ENCODE data around the gene CASP7.

CASP7 gene

GRCh38 chr10:113663142-113663541 is 16.6 kb upstream of the CASP7 start:
- TF ChIP-seq EP300 (IDR thresholded peaks at IDR 0.05; ENCODE audit: borderline replicate concordance) (no peak), REST (IDR thresholded peaks at IDR 0.05; ENCODE audit: low read depth) (no peak), USF1 (IDR thresholded peaks at IDR 0.05) (no peak), TEAD4 (IDR thresholded peaks at IDR 0.05) (no peak), CREB1 (IDR thresholded peaks at IDR 0.05; ENCODE audit: low read depth) (no peak)

- TF ChIP-seq NFIC (IDR thresholded peaks at IDR 0.05) (no peak), TCF12 (IDR thresholded peaks at IDR 0.05; ENCODE audit: low read depth) (no peak), FOXM1 (IDR thresholded peaks at IDR 0.05; ENCODE audit: borderline replicate concordance, low read depth) (no peak), ZBTB7A (IDR thresholded peaks at IDR 0.05; ENCODE audit: low read depth) (no peak), MAX (IDR thresholded peaks at IDR 0.05) (no peak), EP300 (IDR thresholded peaks at IDR 0.05; ENCODE audit: borderline replicate concordance) (no peak), USF1 (IDR thresholded peaks at IDR 0.05) (no peak)
These were observed 15.8 kb upstream of the CASP7 start, which contains the start of gene NRAP for GRCh38 chr10:113663908-113664307. Gene NRAP, minus strand, starts transcription at chr10:113664041. Its CDS starts 159 bp downstream, at chr10:113663882.

- no peak for TF ChIP-seq ZBTB7A (IDR thresholded peaks at IDR 0.05; ENCODE audit: low read depth)
- TF ChIP-seq REST (IDR thresholded peaks at IDR 0.05; ENCODE audit: low read depth) = no peak
- no peak for TF ChIP-seq CEBPB (IDR thresholded peaks at IDR 0.05)
- TF ChIP-seq EGR1 (IDR thresholded peaks at IDR 0.05) = no peak
- no peak for TF ChIP-seq CREB1 (IDR thresholded peaks at IDR 0.05; ENCODE audit: low read depth)
- no peak for TF ChIP-seq USF1 (IDR thresholded peaks at IDR 0.05)
- TF ChIP-seq EP300 (IDR thresholded peaks at IDR 0.05; ENCODE audit: borderline replicate concordance) = no peak
- no peak for TF ChIP-seq TEAD4 (IDR thresholded peaks at IDR 0.05)
- TF ChIP-seq TCF12 (IDR thresholded peaks at IDR 0.05; ENCODE audit: low read depth) = no peak
- no peak for TF ChIP-seq FOXM1 (IDR thresholded peaks at IDR 0.05; ENCODE audit: borderline replicate concordance, low read depth)
- no peak for TF ChIP-seq MAX (IDR thresholded peaks at IDR 0.05)
These were observed 14.4 kb upstream of the CASP7 start for GRCh38 chr10:113665352-113665751.

GRCh38 chr10:113665806-113666354 is 13.8 kb upstream of the CASP7 start:
- no peak for TF ChIP-seq TAF1 (IDR thresholded peaks at IDR 0.05; ENCODE audit: low read depth)
- TF ChIP-seq YY1 (IDR thresholded peaks at IDR 0.05; ENCODE audit: low read depth) = no peak
- TF ChIP-seq ZBTB7A (IDR thresholded peaks at IDR 0.05; ENCODE audit: low read depth) = no peak
- TF ChIP-seq EGR1 (IDR thresholded peaks at IDR 0.05) = no peak
- TF ChIP-seq USF1 (IDR thresholded peaks at IDR 0.05) = no peak

GRCh38 chr10:113666682-113667252 is 12.9 kb upstream of the CASP7 start:
- TF ChIP-seq USF1 (IDR thresholded peaks at IDR 0.05) = no peak
- TF ChIP-seq FOXM1 (IDR thresholded peaks at IDR 0.05; ENCODE audit: borderline replicate concordance, low read depth) = no peak
- no peak for TF ChIP-seq REST (IDR thresholded peaks at IDR 0.05; ENCODE audit: low read depth)
- TF ChIP-seq CREB1 (IDR thresholded peaks at IDR 0.05; ENCODE audit: low read depth) = no peak
- no peak for TF ChIP-seq YY1 (IDR thresholded peaks at IDR 0.05; ENCODE audit: low read depth)
- TF ChIP-seq NFIC (IDR thresholded peaks at IDR 0.05) = no peak
- TF ChIP-seq EP300 (IDR thresholded peaks at IDR 0.05; ENCODE audit: borderline replicate concordance) = no peak
- TF ChIP-seq TEAD4 (IDR thresholded peaks at IDR 0.05) = no peak
- TF ChIP-seq ZBTB7A (IDR thresholded peaks at IDR 0.05; ENCODE audit: low read depth) = no peak
- TF ChIP-seq EGR1 (IDR thresholded peaks at IDR 0.05) = no peak
- TF ChIP-seq RAD21 (IDR thresholded peaks at IDR 0.05; ENCODE audit: low read depth) = no peak
- TF ChIP-seq MAX (IDR thresholded peaks at IDR 0.05) = no peak
- TF ChIP-seq CEBPB (IDR thresholded peaks at IDR 0.05) = no peak
- TF ChIP-seq TCF12 (IDR thresholded peaks at IDR 0.05; ENCODE audit: low read depth) = no peak
- no peak for TF ChIP-seq TAF1 (IDR thresholded peaks at IDR 0.05; ENCODE audit: low read depth)
